GM18502 (cell line): ENCODE measurements around the gene ST6GAL1.
"Not testable (repeated sequence)": the region's sequence is repeated elsewhere in the genome, so short reads cannot be mapped to it uniquely, and the experiment has no call there.

Experiments used
- ATAC-seq: cut with Tn5 transposase; IDR thresholded peaks from one replicate; pipeline ENCODE4 v1.9.1; 2021; ENCODE audit warnings: mild to moderate bottlenecking; ENCODE audit not compliant: unreplicated experiment, poor library complexity

The ST6GAL1 gene

DNA sequence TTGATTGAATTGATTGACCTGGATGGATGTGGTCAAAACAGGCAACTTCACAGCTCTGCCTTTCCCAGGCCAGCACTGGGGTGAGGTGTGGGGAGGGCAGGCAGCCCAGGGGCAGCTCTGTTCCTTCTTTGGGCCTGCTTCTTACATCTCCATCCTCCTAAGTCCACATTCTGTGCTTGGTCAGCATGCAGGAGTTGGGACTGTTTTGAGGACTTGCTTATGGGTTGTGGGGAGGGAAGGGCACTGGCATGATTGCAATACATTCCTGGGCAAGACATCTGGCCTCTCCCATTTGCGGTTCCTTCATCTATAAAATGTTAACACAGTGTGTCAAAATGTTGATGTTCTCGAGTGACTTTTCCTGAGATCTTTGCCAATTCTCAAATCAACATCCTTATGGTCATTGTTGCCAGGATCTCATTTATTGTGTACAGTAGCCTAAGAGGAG lies 84.1 kb downstream of the ST6GAL1 start:
- ATAC-seq: no peak

DNA sequence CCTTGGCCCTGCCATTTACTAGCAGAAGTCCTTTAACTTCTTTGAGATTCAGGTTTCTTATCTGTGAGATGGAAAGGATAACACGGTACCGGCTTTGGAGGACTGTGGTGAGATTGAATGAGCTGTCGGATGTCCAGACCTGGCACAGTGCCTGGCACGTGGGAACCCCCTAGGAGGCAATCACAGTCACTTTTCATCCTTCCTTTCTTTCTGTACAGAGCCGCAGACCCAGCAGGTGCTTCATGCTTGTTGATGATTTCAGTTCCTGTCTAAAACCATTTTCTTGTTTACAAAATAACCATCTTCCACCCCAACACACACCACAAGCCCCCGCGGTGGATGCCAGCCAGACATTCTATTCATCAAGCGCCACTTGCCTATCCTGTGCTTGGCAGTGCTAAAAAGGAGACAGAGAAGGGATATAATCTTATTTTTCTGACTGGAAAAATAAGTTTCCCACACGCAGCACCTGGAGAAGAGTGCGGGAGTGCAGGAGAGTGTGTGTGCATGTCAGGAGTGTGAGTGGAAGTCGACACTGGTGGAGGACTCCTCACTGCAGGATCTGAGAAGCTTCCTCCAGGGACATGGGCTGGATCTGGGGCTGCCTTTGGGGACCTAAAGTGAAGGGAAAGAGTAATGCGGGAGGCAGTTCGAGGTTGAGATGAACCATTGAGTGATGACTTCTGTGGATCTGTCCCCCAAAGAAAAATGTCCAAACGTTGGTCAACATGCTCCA lies 85.7 kb downstream of the ST6GAL1 start:
- ATAC-seq: peak; percentile 52

GRCh38 chr3:187016639-187017345 lies 86.5 kb downstream of the ST6GAL1 start:
- peak; percentile 29 for ATAC-seq

DNA sequence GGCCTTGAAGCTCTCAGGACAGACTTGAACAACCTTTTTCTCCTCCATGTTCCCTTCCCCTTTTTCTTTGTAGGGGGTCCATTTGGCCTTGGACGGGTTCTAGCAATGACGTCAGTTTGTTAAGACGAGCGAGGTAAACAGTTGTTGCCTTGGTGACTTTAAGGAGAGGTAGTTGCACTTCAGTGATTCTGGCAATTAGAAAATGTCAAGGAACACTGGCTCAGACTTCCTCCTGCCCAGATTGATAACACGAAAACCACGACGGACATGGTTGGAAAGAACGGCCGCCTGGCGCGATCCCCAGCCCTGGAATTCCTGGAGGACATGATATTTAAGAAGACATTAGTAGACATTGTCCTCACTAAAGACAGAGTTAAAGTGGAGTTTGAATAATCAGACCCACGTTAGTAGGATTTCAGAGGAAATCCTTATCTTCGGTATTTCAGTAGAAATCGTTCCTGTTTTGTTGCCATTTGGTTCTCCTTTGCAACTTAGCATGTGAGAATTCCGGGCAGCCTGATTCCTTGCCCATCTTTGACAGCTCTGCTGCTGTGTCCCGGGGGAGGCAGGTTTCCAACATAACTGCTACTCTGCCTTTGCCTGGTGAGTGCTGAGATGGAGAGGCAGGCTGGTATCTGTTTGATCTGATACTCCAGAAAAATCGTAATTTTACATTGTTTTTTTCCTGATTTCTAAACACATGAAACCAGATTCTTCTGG lies 87.3 kb downstream of the ST6GAL1 start:
- no peak for ATAC-seq

GRCh38 chr3:187019542-187020072 lies 89.3 kb downstream of the ST6GAL1 start:
- ATAC-seq: no peak

GRCh38 chr3:187020376-187020775 lies 90.0 kb downstream of the ST6GAL1 start:
- ATAC-seq: no peak

GRCh38 chr3:187021748-187022402 lies 91.5 kb downstream of the ST6GAL1 start:
- ATAC-seq: peak; percentile 56

DNA sequence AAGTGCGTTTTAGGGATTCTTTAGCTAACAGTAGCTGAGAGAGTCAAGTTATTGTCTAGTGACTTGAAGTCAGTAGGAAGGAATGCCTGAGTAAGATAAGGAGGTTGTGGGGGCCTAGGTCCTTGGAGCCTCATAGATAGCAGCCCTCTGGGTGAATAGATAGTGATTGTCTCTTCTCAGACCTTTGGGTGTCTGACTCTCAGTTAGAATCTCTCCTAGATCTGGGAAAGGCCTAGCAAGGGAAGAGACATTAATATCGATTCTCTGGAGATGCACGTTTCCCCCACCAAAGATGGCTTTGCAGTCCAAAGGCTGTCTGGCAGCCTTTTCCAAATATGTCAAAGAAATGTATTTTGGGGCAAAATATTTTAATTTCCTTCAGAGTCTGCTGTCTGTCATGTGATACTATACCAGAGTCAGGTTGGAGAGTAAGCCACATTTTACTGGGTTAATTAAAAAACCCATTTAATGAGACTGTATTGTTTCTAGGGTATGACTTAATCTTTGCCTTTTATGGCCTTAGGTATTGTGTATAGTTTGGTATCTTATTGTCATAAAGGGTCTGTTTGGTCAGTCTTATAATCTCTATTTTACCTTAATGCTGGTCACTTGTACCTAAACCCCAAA lies 92.2 kb downstream of the ST6GAL1 start:
- no peak for ATAC-seq

- ATAC-seq: not testable (repeated sequence)
Measured at GRCh38 chr3:187023340-187023739, 93.0 kb downstream of the ST6GAL1 start.

DNA sequence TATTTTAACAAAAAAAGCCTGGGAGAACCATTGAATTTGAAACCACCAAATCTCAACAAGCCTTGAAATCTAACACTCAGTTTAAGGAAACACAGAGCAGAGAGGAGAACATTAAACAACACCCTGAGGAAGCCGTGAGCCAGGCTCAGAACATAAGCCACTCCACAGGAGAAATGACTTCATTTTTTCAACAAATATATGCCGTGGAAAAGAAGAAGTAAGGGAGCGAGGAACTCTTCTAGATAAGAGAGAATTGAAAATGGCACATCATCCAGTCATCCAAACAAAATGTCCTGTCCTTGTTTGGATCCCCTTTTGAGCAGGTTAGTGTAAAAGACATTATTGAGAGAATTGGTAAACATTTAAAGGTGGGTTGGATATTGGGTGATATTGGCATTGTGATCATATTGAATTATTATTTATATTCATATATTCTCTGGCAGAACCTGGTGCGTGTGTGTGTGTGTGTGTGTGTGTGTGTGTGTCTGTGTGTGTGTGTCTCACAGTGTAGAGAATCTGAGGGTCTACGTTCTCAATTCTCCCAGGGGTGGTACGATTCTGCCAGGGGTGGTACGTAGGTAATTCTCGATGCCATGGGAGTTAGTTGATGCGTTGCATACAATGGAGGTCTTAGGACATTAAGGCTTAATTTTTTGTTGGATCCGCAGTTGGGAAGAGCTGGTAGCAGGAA lies 94.4 kb downstream of the ST6GAL1 start:
- no peak for ATAC-seq

DNA sequence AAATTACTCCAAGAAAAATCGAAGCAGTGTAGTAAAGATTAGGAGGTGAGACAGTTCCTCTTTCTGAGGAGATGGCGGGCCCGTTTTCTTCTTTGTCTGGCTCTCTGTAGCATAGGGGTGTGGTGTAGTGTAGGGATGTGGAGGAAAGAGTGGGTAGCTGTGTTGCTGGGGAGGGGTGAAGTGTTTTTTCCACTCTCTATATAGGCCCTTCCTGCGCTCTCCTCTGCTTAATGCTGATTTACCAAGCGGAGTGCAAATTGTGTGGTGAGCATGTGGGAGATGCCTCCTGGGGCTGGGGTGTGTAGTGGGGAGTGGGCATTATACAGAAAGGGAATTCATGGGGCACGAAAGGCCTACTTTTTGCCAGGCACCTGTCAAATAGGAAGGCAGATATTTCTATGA lies 94.9 kb downstream of the ST6GAL1 start:
- no peak for ATAC-seq

GRCh38 chr3:187025656-187026316 lies 95.5 kb downstream of the ST6GAL1 start:
- no peak for ATAC-seq

- no peak for ATAC-seq
Measured at GRCh38 chr3:187026317-187026670, 96.0 kb downstream of the ST6GAL1 start.

- ATAC-seq: peak; percentile 28
Measured at GRCh38 chr3:187027531-187028278, 97.4 kb downstream of the ST6GAL1 start.

GRCh38 chr3:187031934-187032333 lies 101.6 kb downstream of the ST6GAL1 start:
- ATAC-seq: peak; percentile 33

DNA sequence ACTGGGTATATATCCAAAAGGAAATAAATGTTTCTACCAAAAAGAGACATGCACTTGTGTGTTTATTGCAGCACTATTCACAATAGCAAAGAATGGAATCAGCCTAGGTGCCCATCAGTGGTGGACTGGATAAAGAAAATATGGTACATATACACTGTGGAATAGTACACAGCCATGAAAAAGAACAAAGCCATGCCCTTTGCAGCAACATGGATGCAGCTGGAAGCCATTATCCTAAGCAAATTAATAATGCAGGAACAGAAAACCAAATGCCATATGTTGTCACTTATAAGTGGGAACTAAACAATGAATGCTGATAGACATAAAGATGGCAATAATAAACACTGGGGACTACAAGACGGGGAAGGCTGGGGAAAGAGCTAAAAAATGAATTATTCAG lies 106.1 kb downstream of the ST6GAL1 start:
- no peak for ATAC-seq

DNA sequence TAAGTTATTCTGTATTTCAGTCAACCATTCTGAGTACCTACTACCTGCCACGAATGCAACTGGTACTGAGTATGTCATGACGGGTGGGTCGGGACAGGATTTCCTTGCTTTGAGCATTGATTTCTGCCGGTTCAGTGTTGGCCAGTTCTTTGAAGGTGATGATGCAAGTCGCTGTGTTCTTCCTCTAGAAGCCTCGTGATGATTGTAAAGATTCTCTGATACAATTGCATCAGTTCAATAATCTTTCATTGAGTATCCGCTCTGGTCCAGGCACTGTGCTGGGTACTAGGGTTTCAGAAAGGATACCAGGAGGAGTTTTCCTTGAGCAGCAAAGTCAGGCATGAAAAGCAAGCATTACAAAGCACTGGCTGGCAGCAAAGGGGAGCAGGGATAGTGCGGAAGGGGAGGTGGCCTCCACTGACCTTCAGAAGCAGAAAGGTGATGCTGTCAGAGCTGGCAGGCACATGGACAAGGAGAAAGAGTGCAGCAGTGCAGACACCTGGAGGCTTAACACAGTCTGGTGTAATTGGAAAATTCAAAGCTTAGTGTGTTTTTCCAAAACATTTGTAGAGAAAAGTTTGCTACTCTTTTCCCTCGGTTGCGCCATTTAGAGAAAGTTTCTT lies 108.9 kb downstream of the ST6GAL1 start:
- no peak for ATAC-seq
